ENCODE results near the gene CNTNAP4.

DNA sequence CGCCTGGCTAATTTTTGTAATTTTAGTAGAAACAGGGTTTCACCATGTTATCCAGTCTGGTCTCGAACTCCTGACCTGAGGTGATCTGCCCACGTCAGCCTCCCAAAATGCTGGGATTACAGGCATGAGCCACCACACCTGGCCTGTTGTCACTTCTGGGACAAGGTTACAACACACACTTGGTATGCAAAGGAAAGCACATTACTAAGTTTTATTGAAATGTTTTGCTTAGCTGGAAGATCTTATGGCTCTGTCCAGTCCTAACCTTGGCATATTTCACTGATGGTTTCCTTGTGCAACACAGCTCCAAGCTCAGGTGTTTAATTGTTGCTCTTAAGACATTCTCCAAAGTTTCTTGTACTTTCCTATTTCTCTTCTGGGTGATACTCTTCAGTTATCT is 94.2 kb downstream of the CNTNAP4 start:
- TF ChIP-seq POLR2A (IDR thresholded peaks at IDR 0.05; ENCODE audit: low read depth, low read length) (no peak), TAF1 (IDR thresholded peaks at IDR 0.05; ENCODE audit: borderline replicate concordance, low read depth, low read length) (no peak), POLR2AphosphoS5 (IDR thresholded peaks at IDR 0.05; ENCODE audit: low read depth, low read length) (no peak)
